Measurements from ENCODE around the gene IL6. TPM values are rescaled to one million over a fixed set of nuclear protein-coding genes. Genes with fewer than 3 reads are reported as not detected.

IL6 gene
- total and polyA plus RNA-seq, 9 of the 15 experiments (the other 6 are each of a cell fraction or from before 2014, with no cell fraction given) = 0.76 to 2.9 (median 1.5) TPM

DNA sequence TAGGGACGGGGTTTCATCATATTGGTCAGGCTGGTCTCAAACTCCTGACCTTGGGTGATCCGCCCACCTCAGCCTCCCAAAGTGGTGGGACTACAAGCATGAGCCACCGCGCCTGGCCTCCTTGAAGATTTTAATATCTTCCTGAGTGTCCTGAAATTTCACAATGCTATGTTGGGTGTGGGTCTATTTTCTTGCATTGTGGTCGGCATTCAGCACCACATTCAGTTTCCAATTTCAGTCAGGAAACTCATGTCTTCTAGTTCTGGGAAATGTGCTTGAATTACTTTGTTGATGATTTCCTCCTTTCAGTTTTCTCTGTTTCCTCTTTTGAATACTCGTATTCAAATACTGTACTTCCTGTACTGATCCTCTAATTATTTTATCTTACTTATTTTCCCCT, 49.3 kb upstream of the IL6 start (continued):
- TF ChIP-seq, protein P1, sequence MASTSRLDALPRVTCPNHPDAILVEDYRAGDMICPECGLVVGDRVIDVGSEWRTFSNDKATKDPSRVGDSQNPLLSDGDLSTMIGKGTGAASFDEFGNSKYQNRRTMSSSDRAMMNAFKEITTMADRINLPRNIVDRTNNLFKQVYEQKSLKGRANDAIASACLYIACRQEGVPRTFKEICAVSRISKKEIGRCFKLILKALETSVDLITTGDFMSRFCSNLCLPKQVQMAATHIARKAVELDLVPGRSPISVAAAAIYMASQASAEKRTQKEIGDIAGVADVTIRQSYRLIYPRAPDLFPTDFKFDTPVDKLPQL (IDR thresholded peaks at IDR 0.05; ENCODE audit: extremely low read depth, insufficient read length) = no peak
- TF ChIP-seq TCFL5 (CRISPR knock-in tag; conservative IDR thresholded peaks at IDR 0.05) = no peak
- peak; percentile 55; the same call in 1 of the 2 replicates for TF ChIP-seq DMBX1 (CRISPR knock-in tag; IDR thresholded peaks at IDR 0.05; ENCODE audit: borderline replicate concordance)
- TF ChIP-seq ZNF277 (CRISPR knock-in tag; IDR thresholded peaks at IDR 0.05; ENCODE audit: borderline replicate concordance) = no peak
- TF ChIP-seq L3MBTL2 (IDR thresholded peaks at IDR 0.05) = peak; percentile 74
- TF ChIP-seq THRAP3 (IDR thresholded peaks at IDR 0.05; ENCODE audit: borderline replicate concordance) = no peak
- no peak for TF ChIP-seq SREBF2 (CRISPR knock-in tag; IDR thresholded peaks at IDR 0.05)
- TF ChIP-seq PURB (CRISPR knock-in tag; IDR thresholded peaks at IDR 0.05; ENCODE audit: low read depth) = no peak
- TF ChIP-seq RNF2 (IDR thresholded peaks at IDR 0.05) = no peak
- TF ChIP-seq SPI1 (IDR thresholded peaks at IDR 0.05; ENCODE audit: borderline replicate concordance, low read depth, low read length) = no peak
- TF ChIP-seq, protein P2, sequence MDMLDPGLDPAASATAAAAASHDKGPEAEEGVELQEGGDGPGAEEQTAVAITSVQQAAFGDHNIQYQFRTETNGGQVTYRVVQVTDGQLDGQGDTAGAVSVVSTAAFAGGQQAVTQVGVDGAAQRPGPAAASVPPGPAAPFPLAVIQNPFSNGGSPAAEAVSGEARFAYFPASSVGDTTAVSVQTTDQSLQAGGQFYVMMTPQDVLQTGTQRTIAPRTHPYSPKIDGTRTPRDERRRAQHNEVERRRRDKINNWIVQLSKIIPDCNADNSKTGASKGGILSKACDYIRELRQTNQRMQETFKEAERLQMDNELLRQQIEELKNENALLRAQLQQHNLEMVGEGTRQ (CRISPR knock-in tag; IDR thresholded peaks at IDR 0.05) = no peak
- TF ChIP-seq SFPQ (IDR thresholded peaks at IDR 0.05; ENCODE audit: low read depth, low read length) = no peak
- peak; percentile 15; the same call in 1 of the 2 replicates for TF ChIP-seq ADNP (tag; IDR thresholded peaks at IDR 0.05)
- no peak for TF ChIP-seq ZNF609 (CRISPR knock-in tag; IDR thresholded peaks at IDR 0.05; ENCODE audit: borderline replicate concordance)
- no peak for TF ChIP-seq ARNT (IDR thresholded peaks at IDR 0.05)
- no peak for TF ChIP-seq MEIS2 (IDR thresholded peaks at IDR 0.05; ENCODE audit: partially characterized antibody)
- no peak for TF ChIP-seq JUNB (CRISPR knock-in tag; conservative IDR thresholded peaks at IDR 0.05)
- no peak for TF ChIP-seq ELF2 (CRISPR knock-in tag; IDR thresholded peaks at IDR 0.05)
- no peak for TF ChIP-seq RFX5 (IDR thresholded peaks at IDR 0.05; ENCODE audit: low read depth, low read length)
- TF ChIP-seq STAT5B (CRISPR knock-in tag; IDR thresholded peaks at IDR 0.05) = no peak
- TF ChIP-seq MEF2D (tag; conservative IDR thresholded peaks at IDR 0.05; ENCODE audit: low read depth) = no peak
